HEK293 (cell line): ENCODE measurements around the gene USP37.

Source experiments
- CTCF ChIA-PET: fragments of 350-600 bp; formaldehyde crosslinking; extraction: SDS; loops from one replicate; lab custom pipeline; 2021; ENCODE audit warnings: antibody characterized with exemption; lab: Yijun Ruan, JAX
- POLR2A ChIA-PET: fragments of 300-600 bp; formaldehyde crosslinking; extraction: SDS; loops from one replicate; lab custom pipeline; 2020; ENCODE audit warnings: antibody characterized with exemption, inconsistent platforms; lab: Yijun Ruan, JAX
- H3K27ac ChIP-seq: fragments of 200-500 bp; sonication (Bioruptor generic); 2 replicates; pipeline ENCODE4 v1.5.1; 2014; ENCODE audit warnings: low read depth, low read length, control low read depth, inconsistent platforms; ENCODE audit errors: extremely low read depth
- H3K36me3 ChIP-seq, 2 experiments: fragments of 200-500 bp in 1 of 2; sonication (Bioruptor generic) in 1 of 2; 1 replicate in 1 of 2; 2 replicates in 1 of 2; pipeline ENCODE4 v1.5.1; 2014 to 2017; ENCODE audit warnings: inconsistent platforms in 2 of 2, low read length in 2 of 2; ENCODE audit not compliant: control insufficient read depth in 2 of 2, insufficient read depth in 1 of 2
- H3K4me1 ChIP-seq: fragments of 200-500 bp; sonication (Bioruptor generic); 2 replicates; pipeline ENCODE4 v1.5.1; 2014; ENCODE audit warnings: mild to moderate bottlenecking, low read length, inconsistent platforms; ENCODE audit not compliant: control insufficient read depth, insufficient read depth
- H3K4me3 ChIP-seq: 2 replicates; pipeline ENCODE4 v1.5.1; 2011; ENCODE audit warnings: low read depth, mild to moderate bottlenecking, control low read depth, low read length, moderate library complexity
- H3K9me3 ChIP-seq: fragments of 200-500 bp; sonication (Bioruptor generic); 2 replicates; pipeline ENCODE4 v1.5.1; 2014; ENCODE audit warnings: low read depth, low read length, inconsistent platforms; ENCODE audit not compliant: control insufficient read depth, insufficient read depth
- EGR2 ChIP-seq: fragments of 450-650 bp; formaldehyde crosslinking; IDR thresholded peaks from 2 replicates; pipeline ENCODE4 v1.5.1; 2016; ENCODE audit warnings: low read depth, missing biosample characterization, missing genetic modification characterization
- GLI4 ChIP-seq: fragments of 450-650 bp; formaldehyde crosslinking; IDR thresholded peaks from 2 replicates; pipeline ENCODE4 v1.5.1; 2016; ENCODE audit warnings: missing biosample characterization, missing genetic modification characterization
- KLF8 ChIP-seq: fragments of 450-650 bp; formaldehyde crosslinking; IDR thresholded peaks from 2 replicates; pipeline ENCODE4 v1.5.1; 2016; ENCODE audit warnings: missing biosample characterization, missing genetic modification characterization
- KLF9 ChIP-seq: fragments of 450-650 bp; formaldehyde crosslinking; IDR thresholded peaks from 2 replicates; pipeline ENCODE4 v1.5.1; 2016; ENCODE audit warnings: missing biosample characterization, missing genetic modification characterization, low read depth
- MEIS1 ChIP-seq: sonication (generic); formaldehyde crosslinking; IDR thresholded peaks from 2 replicates; pipeline ENCODE4 v1.8.1; 2022; ENCODE audit warnings: missing genetic modification reagents, mild to moderate bottlenecking, borderline replicate concordance
- TRIM28 ChIP-seq: IDR thresholded peaks from 2 replicates; pipeline ENCODE4 v1.6.1; 2011; ENCODE audit warnings: low read length, control low read depth, borderline replicate concordance
- YY1 ChIP-seq: fragments of 450-650 bp; formaldehyde crosslinking; IDR thresholded peaks from 2 replicates; pipeline ENCODE4 v1.5.1; 2018; ENCODE audit warnings: missing biosample characterization, missing genetic modification characterization
- ZBTB7A ChIP-seq: fragments of 450-650 bp; formaldehyde crosslinking; IDR thresholded peaks from 2 replicates; pipeline ENCODE4 v1.5.1; 2016; ENCODE audit warnings: low read depth, missing biosample characterization, missing genetic modification characterization
- ZEB2 ChIP-seq: fragments of 450-650 bp; formaldehyde crosslinking; IDR thresholded peaks from 2 replicates; pipeline ENCODE4 v1.5.1; 2016; ENCODE audit warnings: missing biosample characterization, missing genetic modification characterization
- ZFP3 ChIP-seq: fragments of 450-650 bp; formaldehyde crosslinking; IDR thresholded peaks from 2 replicates; pipeline ENCODE4 v1.5.1; 2016; ENCODE audit warnings: low read depth, missing biosample characterization, missing genetic modification characterization
- ZNF157 ChIP-seq: fragments of 450-650 bp; formaldehyde crosslinking; IDR thresholded peaks from 2 replicates; pipeline ENCODE4 v1.5.1; 2016; ENCODE audit warnings: missing biosample characterization, missing genetic modification characterization
- ZNF175 ChIP-seq: fragments of 450-650 bp; formaldehyde crosslinking; IDR thresholded peaks from 2 replicates; pipeline ENCODE4 v1.5.1; 2016; ENCODE audit warnings: missing biosample characterization, missing genetic modification characterization
- ZNF184 ChIP-seq: fragments of 450-650 bp; IDR thresholded peaks from 2 replicates; pipeline ENCODE4 v1.5.1; 2018; ENCODE audit warnings: missing biosample characterization, mild to moderate bottlenecking, missing genetic modification characterization
- ZNF248 ChIP-seq: fragments of 450-650 bp; formaldehyde crosslinking; IDR thresholded peaks from 2 replicates; pipeline ENCODE4 v1.5.1; 2017; ENCODE audit warnings: missing biosample characterization, missing genetic modification characterization
- ZNF335 ChIP-seq: fragments of 450-650 bp; formaldehyde crosslinking; conservative IDR thresholded peaks from 2 replicates; pipeline ENCODE4 v1.5.1; 2016; ENCODE audit warnings: missing biosample characterization, missing genetic modification characterization
- ZNF404 ChIP-seq: fragments of 450-650 bp; formaldehyde crosslinking; IDR thresholded peaks from 2 replicates; pipeline ENCODE4 v1.5.1; 2017; ENCODE audit warnings: missing biosample characterization, missing genetic modification characterization
- ZNF426 ChIP-seq: fragments of 450-650 bp; formaldehyde crosslinking; IDR thresholded peaks from 2 replicates; pipeline ENCODE4 v1.5.1; 2017; ENCODE audit warnings: missing biosample characterization, missing genetic modification characterization, mild to moderate bottlenecking, inconsistent platforms, moderate library complexity
- ZNF433 ChIP-seq: fragments of 450-650 bp; formaldehyde crosslinking; IDR thresholded peaks from 2 replicates; pipeline ENCODE4 v1.5.1; 2016; ENCODE audit warnings: missing biosample characterization, missing genetic modification characterization, low read depth
- ZNF621 ChIP-seq: fragments of 450-650 bp; formaldehyde crosslinking; IDR thresholded peaks from 2 replicates; pipeline ENCODE4 v1.5.1; 2017; ENCODE audit warnings: missing biosample characterization, missing genetic modification characterization
- ZNF658 ChIP-seq: fragments of 450-650 bp; formaldehyde crosslinking; IDR thresholded peaks from 2 replicates; pipeline ENCODE4; 2016; ENCODE audit warnings: missing biosample characterization, missing genetic modification characterization
- ZNF76 ChIP-seq: fragments of 450-650 bp; formaldehyde crosslinking; IDR thresholded peaks from 2 replicates; pipeline ENCODE4; 2016; ENCODE audit warnings: low read depth, missing biosample characterization, missing genetic modification characterization, borderline replicate concordance
- ZNF837 ChIP-seq: fragments of 450-650 bp; formaldehyde crosslinking; IDR thresholded peaks from 2 replicates; pipeline ENCODE4 v1.5.1; 2016; ENCODE audit warnings: missing biosample characterization, missing genetic modification characterization
- TF ChIP-seq, protein P1 (sequence below): fragments of 450-650 bp; formaldehyde crosslinking; conservative IDR thresholded peaks from 2 replicates; pipeline ENCODE4 v1.5.1; 2016; ENCODE audit warnings: low read depth, missing biosample characterization, missing genetic modification characterization
- TF ChIP-seq, protein P2 (sequence below): fragments of 450-650 bp; formaldehyde crosslinking; IDR thresholded peaks from 2 replicates; pipeline ENCODE4 v1.5.1; 2016; ENCODE audit warnings: missing biosample characterization, missing genetic modification characterization
- TF ChIP-seq, protein P3 (sequence below): fragments of 450-650 bp; formaldehyde crosslinking; IDR thresholded peaks from 2 replicates; pipeline ENCODE4 v1.5.1; 2016; ENCODE audit warnings: missing biosample characterization, missing genetic modification characterization

USP37 gene

DNA sequence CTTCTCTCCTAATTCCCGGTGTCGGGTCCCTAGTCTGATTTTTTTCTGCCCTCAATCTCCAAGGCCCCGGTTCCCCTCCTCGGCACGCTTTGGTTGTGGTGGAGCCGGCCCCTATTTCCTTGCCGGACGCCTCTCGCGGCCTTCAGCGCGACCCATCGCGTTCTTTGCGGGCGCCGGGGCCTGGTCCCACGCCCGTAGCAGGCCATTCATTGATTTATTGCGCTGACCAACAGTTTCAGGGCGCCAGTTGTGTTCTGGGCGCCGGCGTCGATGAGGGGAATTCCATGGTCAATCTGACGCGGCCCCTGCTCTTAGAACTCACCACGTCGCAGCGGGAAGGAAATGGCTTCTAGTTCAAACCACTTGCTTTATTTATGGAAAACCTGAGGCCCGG lies 884 bp upstream of the USP37 start:
- Histone ChIP-seq H3K4me3 (peak overlapping the region; percentile 78), H3K4me1 (peaks cover 6% of the 10 kb centered on the region), H3K9me3 (no peaks in the 10 kb centered on the region), H3K36me3 (peaks cover 22 to 55% of the 10 kb centered on the region in 2 experiments), H3K27ac (peak overlapping the region; percentile 83)
- TF ChIP-seq ZNF175 (tag by site-specific recombination) (no peak), ZBTB7A (0 out of 2 replicates have a peak, but pooled peaks have one; percentile 2), ZNF426 (tag by site-specific recombination) (no peak), YY1 (tag by site-specific recombination) (no peak), ZNF658 (tag by site-specific recombination) (no peak), ZNF184 (tag by site-specific recombination) (no peak), ZNF837 (tag by site-specific recombination) (no peak), KLF9 (no peak), ZNF335 (tag by site-specific recombination) (peak; percentile 7; the same call in 1 of the 2 replicates), ZFP3 (tag by site-specific recombination) (no peak), KLF8 (tag by site-specific recombination) (no peak), ZEB2 (no peak)
- TF ChIP-seq, protein P1, sequence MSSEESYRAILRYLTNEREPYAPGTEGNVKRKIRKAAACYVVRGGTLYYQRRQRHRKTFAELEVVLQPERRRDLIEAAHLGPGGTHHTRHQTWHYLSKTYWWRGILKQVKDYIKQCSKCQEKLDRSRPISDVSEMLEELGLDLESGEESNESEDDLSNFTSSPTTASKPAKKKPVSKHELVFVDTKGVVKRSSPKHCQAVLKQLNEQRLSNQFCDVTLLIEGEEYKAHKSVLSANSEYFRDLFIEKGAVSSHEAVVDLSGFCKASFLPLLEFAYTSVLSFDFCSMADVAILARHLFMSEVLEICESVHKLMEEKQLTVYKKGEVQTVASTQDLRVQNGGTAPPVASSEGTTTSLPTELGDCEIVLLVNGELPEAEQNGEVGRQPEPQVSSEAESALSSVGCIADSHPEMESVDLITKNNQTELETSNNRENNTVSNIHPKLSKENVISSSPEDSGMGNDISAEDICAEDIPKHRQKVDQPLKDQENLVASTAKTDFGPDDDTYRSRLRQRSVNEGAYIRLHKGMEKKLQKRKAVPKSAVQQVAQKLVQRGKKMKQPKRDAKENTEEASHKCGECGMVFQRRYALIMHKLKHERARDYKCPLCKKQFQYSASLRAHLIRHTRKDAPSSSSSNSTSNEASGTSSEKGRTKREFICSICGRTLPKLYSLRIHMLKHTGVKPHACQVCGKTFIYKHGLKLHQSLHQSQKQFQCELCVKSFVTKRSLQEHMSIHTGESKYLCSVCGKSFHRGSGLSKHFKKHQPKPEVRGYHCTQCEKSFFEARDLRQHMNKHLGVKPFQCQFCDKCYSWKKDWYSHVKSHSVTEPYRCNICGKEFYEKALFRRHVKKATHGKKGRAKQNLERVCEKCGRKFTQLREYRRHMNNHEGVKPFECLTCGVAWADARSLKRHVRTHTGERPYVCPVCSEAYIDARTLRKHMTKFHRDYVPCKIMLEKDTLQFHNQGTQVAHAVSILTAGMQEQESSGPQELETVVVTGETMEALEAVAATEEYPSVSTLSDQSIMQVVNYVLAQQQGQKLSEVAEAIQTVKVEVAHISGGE (tag by site-specific recombination), result peak; percentile 74
- CTCF ChIA-PET, result no interaction called here
- POLR2A ChIA-PET, result no interaction called here

DNA sequence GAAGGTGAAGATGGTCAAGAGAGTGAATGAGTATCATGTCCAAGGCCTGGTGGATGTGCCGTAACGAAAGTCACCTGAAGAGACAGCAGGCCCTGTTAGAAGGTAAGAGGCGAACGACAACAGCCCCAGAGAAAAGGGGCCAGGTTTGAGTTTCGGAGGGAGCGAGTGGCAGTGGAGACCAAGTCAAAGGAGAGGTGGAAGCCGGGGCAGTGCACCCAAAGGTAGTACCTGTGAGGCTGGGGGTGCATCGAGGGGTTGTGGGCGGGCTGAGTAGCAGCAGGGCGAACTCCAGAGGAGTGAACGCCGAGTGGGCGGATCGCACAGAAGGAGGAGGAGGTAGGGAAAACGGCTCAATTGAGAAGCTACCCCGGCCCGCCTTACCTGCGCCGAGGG lies 358 bp downstream of the USP37 start:
- ChIA-PET CTCF (interaction anchor here (0.6 kb wide), 1 partner anchor 45 kb away, joined by 4 read pairs; no protein-coding TSS in a partner anchor), POLR2A (interaction anchor here (1.1 kb wide), 1 partner anchor 39 kb away, joined by 5 read pairs; the partner anchor contains the start of gene PLCD4)
- peak overlapping the region; percentile 82 for H3K27ac ChIP-seq
- peak overlapping the region; percentile 83 for H3K4me3 ChIP-seq
- H3K4me1 ChIP-seq, result peaks cover 6% of the 10 kb centered on the region
- H3K36me3 ChIP-seq, result peaks cover 10 to 54% of the 10 kb centered on the region in 2 experiments; a peak in 2 of 3 replicates
- no peaks in the 10 kb centered on the region for H3K9me3 ChIP-seq
- TF ChIP-seq ZBTB7A (0 out of 2 replicates have a peak, but pooled peaks have one; percentile 50), GLI4 (tag by site-specific recombination) (0 out of 2 replicates have a peak, but pooled peaks have one; percentile 42), TRIM28 (no peak), MEIS1 (CRISPR knock-in tag) (no peak), ZNF404 (tag by site-specific recombination) (no peak), ZNF621 (tag by site-specific recombination) (no peak), ZNF157 (no peak), ZNF248 (tag by site-specific recombination) (no peak), EGR2 (peak; percentile 73), ZNF76 (tag by site-specific recombination) (peak; percentile 16; the same call in 1 of the 2 replicates), ZNF433 (tag by site-specific recombination) (no peak)
- TF ChIP-seq, protein P1 (tag by site-specific recombination), result 0 out of 2 replicates have a peak, but pooled peaks have one; percentile 14
- TF ChIP-seq, protein P2, sequence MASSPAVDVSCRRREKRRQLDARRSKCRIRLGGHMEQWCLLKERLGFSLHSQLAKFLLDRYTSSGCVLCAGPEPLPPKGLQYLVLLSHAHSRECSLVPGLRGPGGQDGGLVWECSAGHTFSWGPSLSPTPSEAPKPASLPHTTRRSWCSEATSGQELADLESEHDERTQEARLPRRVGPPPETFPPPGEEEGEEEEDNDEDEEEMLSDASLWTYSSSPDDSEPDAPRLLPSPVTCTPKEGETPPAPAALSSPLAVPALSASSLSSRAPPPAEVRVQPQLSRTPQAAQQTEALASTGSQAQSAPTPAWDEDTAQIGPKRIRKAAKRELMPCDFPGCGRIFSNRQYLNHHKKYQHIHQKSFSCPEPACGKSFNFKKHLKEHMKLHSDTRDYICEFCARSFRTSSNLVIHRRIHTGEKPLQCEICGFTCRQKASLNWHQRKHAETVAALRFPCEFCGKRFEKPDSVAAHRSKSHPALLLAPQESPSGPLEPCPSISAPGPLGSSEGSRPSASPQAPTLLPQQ, result no peak
- TF ChIP-seq, protein P3, sequence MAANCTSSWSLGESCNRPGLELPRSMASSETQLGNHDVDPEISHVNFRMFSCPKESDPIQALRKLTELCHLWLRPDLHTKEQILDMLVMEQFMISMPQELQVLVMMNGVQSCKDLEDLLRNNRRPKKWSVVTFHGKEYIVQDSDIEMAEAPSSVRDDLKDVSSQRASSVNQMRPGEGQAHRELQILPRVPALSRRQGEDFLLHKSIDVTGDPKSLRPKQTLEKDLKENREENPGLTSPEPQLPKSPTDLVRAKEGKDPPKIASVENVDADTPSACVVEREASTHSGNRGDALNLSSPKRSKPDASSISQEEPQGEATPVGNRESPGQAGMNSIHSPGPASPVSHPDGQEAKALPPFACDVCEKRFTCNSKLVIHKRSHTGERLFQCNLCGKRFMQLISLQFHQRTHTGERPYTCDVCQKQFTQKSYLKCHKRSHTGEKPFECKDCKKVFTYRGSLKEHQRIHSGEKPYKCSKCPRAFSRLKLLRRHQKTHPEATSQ, result no peak
